ENCODE data around the gene SLCO6A1.
"Not testable (repeated sequence)": the region's sequence is repeated elsewhere in the genome, so short reads cannot be mapped to it uniquely, and the experiment has no call there.

SLCO6A1 gene

GRCh38 chr5:102498271-102499034 lies at the start of gene SLCO6A1:
TSS of gene SLCO6A1 (minus strand) at chr5:102499001. CDS start at chr5:102498844, 157 bp downstream.
- DNase-seq (ENCODE audit: low read depth), result no peak

- DNase-seq (ENCODE audit: low read depth), result peak; percentile 10
Measured at GRCh38 chr5:102547141-102548035, 48.6 kb upstream of the SLCO6A1 start.

- DNase-seq (ENCODE audit: low read depth), result no peak
Measured at GRCh38 chr5:102545175-102545574, 46.4 kb upstream of the SLCO6A1 start.

GRCh38 chr5:102542057-102542456 lies 43.3 kb upstream of the SLCO6A1 start:
- no peak for DNase-seq (ENCODE audit: low read depth)

GRCh38 chr5:102539996-102540728 lies 41.4 kb upstream of the SLCO6A1 start:
- DNase-seq (ENCODE audit: low read depth), result no peak

GRCh38 chr5:102539562-102539961 lies 40.8 kb upstream of the SLCO6A1 start:
- DNase-seq (ENCODE audit: low read depth), result no peak

GRCh38 chr5:102537011-102537410 lies 38.2 kb upstream of the SLCO6A1 start:
- no peak for DNase-seq (ENCODE audit: low read depth)

- no peak for DNase-seq (ENCODE audit: low read depth)
Measured at GRCh38 chr5:102536323-102536928, 37.6 kb upstream of the SLCO6A1 start.

GRCh38 chr5:102532123-102532522 lies 33.3 kb upstream of the SLCO6A1 start:
- no peak for DNase-seq (ENCODE audit: low read depth)

- DNase-seq (ENCODE audit: low read depth), result no peak
Measured at GRCh38 chr5:102531506-102531905, 32.7 kb upstream of the SLCO6A1 start.

GRCh38 chr5:102529447-102529846 lies 30.6 kb upstream of the SLCO6A1 start:
- DNase-seq (ENCODE audit: low read depth), result no peak

GRCh38 chr5:102529031-102529430 lies 30.2 kb upstream of the SLCO6A1 start:
- DNase-seq (ENCODE audit: low read depth), result no peak

- DNase-seq (ENCODE audit: low read depth), result no peak
Measured at GRCh38 chr5:102528600-102528999, 29.8 kb upstream of the SLCO6A1 start.

- no peak for DNase-seq (ENCODE audit: low read depth)
Measured at GRCh38 chr5:102527547-102527946, 28.7 kb upstream of the SLCO6A1 start.

- no peak for DNase-seq (ENCODE audit: low read depth)
Measured at GRCh38 chr5:102523541-102524175, 24.9 kb upstream of the SLCO6A1 start.

- DNase-seq (ENCODE audit: low read depth), result peak; percentile 22
Measured at GRCh38 chr5:102511666-102512065, 12.9 kb upstream of the SLCO6A1 start.

- DNase-seq (ENCODE audit: low read depth), result not testable (repeated sequence)
Measured at GRCh38 chr5:102491261-102491914, 7.4 kb downstream of the SLCO6A1 start.

GRCh38 chr5:102483736-102484135 lies 15.1 kb downstream of the SLCO6A1 start:
- peak; percentile 19 for DNase-seq (ENCODE audit: low read depth)

- peak; percentile 5 for DNase-seq (ENCODE audit: low read depth)
Measured at GRCh38 chr5:102481054-102481715, 17.6 kb downstream of the SLCO6A1 start.

- DNase-seq (ENCODE audit: low read depth), result no peak
Measured at GRCh38 chr5:102453716-102454115, 45.1 kb downstream of the SLCO6A1 start.
